Loucy (cell line): ENCODE measurements around the gene SYMPK.

Experiments
- H2AFZ ChIP-seq: fragments of 200-600 bp; sonication (generic); 2 replicates; pipeline ENCODE4 v1.6.0; 2016; ENCODE audit warnings: antibody characterized with exemption, mild to moderate bottlenecking, low read length, moderate library complexity
- H3F3A ChIP-seq: fragments of 200-600 bp; 2 replicates; pipeline ENCODE4 v1.6.0; 2016; ENCODE audit warnings: antibody characterized with exemption, low read depth, mild to moderate bottlenecking
- H3K27me3 ChIP-seq: fragments of 200-600 bp; sonication (generic); 2 replicates; pipeline ENCODE4 v1.6.1; 2014; ENCODE audit warnings: low read length, mild to moderate bottlenecking; ENCODE audit not compliant: insufficient read depth, poor library complexity, severe bottlenecking
- H3K36me3 ChIP-seq: fragments of 200-600 bp; sonication (generic); 2 replicates; pipeline ENCODE4 v1.6.1; 2016; ENCODE audit warnings: low read length; ENCODE audit not compliant: insufficient read depth
- H3K4me1 ChIP-seq: fragments of 200-600 bp; sonication (generic); 2 replicates; pipeline ENCODE4 v1.5.1; 2014; ENCODE audit warnings: low read length, mild to moderate bottlenecking; ENCODE audit not compliant: insufficient read depth, poor library complexity, severe bottlenecking
- H3K4me2 ChIP-seq: fragments of 200-600 bp; sonication (generic); 2 replicates; pipeline ENCODE4 v1.6.0; 2014; ENCODE audit warnings: antibody characterized with exemption, low read length, low read depth, mild to moderate bottlenecking; ENCODE audit not compliant: poor library complexity, severe bottlenecking
- H3K4me3 ChIP-seq: fragments of 200-600 bp; sonication (generic); 2 replicates; pipeline ENCODE4 v1.5.1; 2014; ENCODE audit warnings: low read length, mild to moderate bottlenecking, mixed read lengths; ENCODE audit not compliant: poor library complexity, severe bottlenecking
- H3K79me2 ChIP-seq: fragments of 200-600 bp; sonication (generic); 2 replicates; pipeline ENCODE4 v1.6.1; 2014; ENCODE audit warnings: low read length; ENCODE audit not compliant: insufficient read depth
- H3K9ac ChIP-seq: fragments of 200-600 bp; sonication (generic); 2 replicates; pipeline ENCODE4 v1.6.0; 2014; ENCODE audit warnings: mild to moderate bottlenecking, low read depth, low read length, moderate library complexity; ENCODE audit not compliant: poor library complexity, severe bottlenecking
- H3K9me2 ChIP-seq: fragments of 200-600 bp; sonication (generic); replicated peaks from 2 replicates; pipeline ENCODE4 v1.6.1; 2016; ENCODE audit warnings: low read depth, low read length, mixed read lengths
- H3K9me3 ChIP-seq: fragments of 200-600 bp; sonication (generic); 2 replicates; pipeline ENCODE4 v1.6.1; 2014; ENCODE audit warnings: mild to moderate bottlenecking, antibody characterized with exemption, low read length, low read depth; ENCODE audit not compliant: insufficient read depth
- H4K20me1 ChIP-seq: fragments of 200-600 bp; sonication (generic); 2 replicates; pipeline ENCODE4 v1.6.0; 2014; ENCODE audit warnings: antibody characterized with exemption, low read length, mild to moderate bottlenecking; ENCODE audit not compliant: insufficient read depth, poor library complexity, severe bottlenecking
- CTCF ChIP-seq: fragments of 200-600 bp; sonication (generic); conservative IDR thresholded peaks from 2 replicates; pipeline ENCODE4 v1.5.1; 2014; ENCODE audit warnings: mild to moderate bottlenecking, antibody characterized with exemption, low read length
- EZH2phosphoT487 ChIP-seq: fragments of 200-600 bp; IDR thresholded peaks from 2 replicates; pipeline ENCODE4 v1.6.1; 2018; ENCODE audit warnings: antibody characterized with exemption, mild to moderate bottlenecking, moderate library complexity, borderline replicate concordance

SYMPK gene

GRCh38 chr19:45906221-45906620 lies 43.3 kb upstream of the SYMPK start:
- Histone ChIP-seq H2AFZ (no peak overlapping the region), H3K4me1 (peaks cover 5% of the 10 kb centered on the region), H3K9me3 (no peaks in the 10 kb centered on the region), H3K36me3 (no peaks in the 10 kb centered on the region), H4K20me1 (no peaks in the 10 kb centered on the region), H3K9me2 (no peaks in the 10 kb centered on the region), H3K9ac (no peak overlapping the region), H3K4me2 (no peak overlapping the region), H3F3A (no peaks in the 10 kb centered on the region), H3K79me2 (peaks cover 11% of the 10 kb centered on the region), H3K4me3 (no peak overlapping the region), H3K27me3 (no peaks in the 10 kb centered on the region)
- TF ChIP-seq CTCF (no peak), EZH2phosphoT487 (no peak)

GRCh38 chr19:45905011-45905410 lies 42.1 kb upstream of the SYMPK start:
- no peak for TF ChIP-seq CTCF
- TF ChIP-seq EZH2phosphoT487: no peak
- Histone ChIP-seq H3K4me1 (peaks cover 5% of the 10 kb centered on the region), H3K9me3 (no peaks in the 10 kb centered on the region), H3K9me2 (no peaks in the 10 kb centered on the region), H3F3A (no peaks in the 10 kb centered on the region), H3K9ac (no peak overlapping the region), H3K79me2 (peaks cover 23% of the 10 kb centered on the region), H3K4me2 (no peak overlapping the region), H4K20me1 (peaks cover 4% of the 10 kb centered on the region), H3K27me3 (no peaks in the 10 kb centered on the region), H3K36me3 (no peaks in the 10 kb centered on the region), H2AFZ (no peak overlapping the region), H3K4me3 (no peak overlapping the region)

GRCh38 chr19:45902651-45903625 lies 40.0 kb upstream of the SYMPK start:
- H3K79me2 ChIP-seq: peaks cover 27% of the 10 kb centered on the region
- peak overlapping the region; percentile 89 for H2AFZ ChIP-seq
- peak overlapping the region; percentile 85 for H3K4me2 ChIP-seq

More at GRCh38 chr19:45902651-45903625, 40.0 kb upstream of the SYMPK start:
- H3K9me2 ChIP-seq: no peaks in the 10 kb centered on the region
- H4K20me1 ChIP-seq: peaks cover 4% of the 10 kb centered on the region
- peak overlapping the region; percentile 99 for H3K4me3 ChIP-seq
- TF ChIP-seq CTCF (no peak), EZH2phosphoT487 (no peak)
- peak overlapping the region; percentile 98 for H3K9ac ChIP-seq
- peaks cover 5% of the 10 kb centered on the region for H3K4me1 ChIP-seq
- H3K9me3 ChIP-seq: no peaks in the 10 kb centered on the region
- H3K36me3 ChIP-seq: no peaks in the 10 kb centered on the region; the same call in 1 of the 2 replicates
- H3F3A ChIP-seq: no peaks in the 10 kb centered on the region
- H3K27me3 ChIP-seq: no peaks in the 10 kb centered on the region
